GM23338 (cell line): Measurements from ENCODE around the gene ZNF335. TPM values are rescaled to one million over a fixed set of nuclear protein-coding genes. Genes with fewer than 3 reads are reported as not detected.

Experiments
- ATAC-seq: fragments of 200-7000 bp; cut with Tn5 transposase; 3 replicates; pipeline ENCODE4 v1.9.1; 2020
- DNase-seq: peaks from one replicate; pipeline ENCODE4 v3.0.0-alpha.2; 2015; ENCODE audit warnings: low spot score
- H2AFZ ChIP-seq: fragments of 200-600 bp; sonication (generic); 2 replicates; pipeline ENCODE4 v1.8.0; 2016; ENCODE audit warnings: antibody characterized with exemption, mild to moderate bottlenecking, moderate library complexity
- H3F3A ChIP-seq: fragments of 200-600 bp; sonication (generic); replicated peaks from 2 replicates; pipeline ENCODE4 v1.8.0; 2017; ENCODE audit warnings: antibody characterized with exemption, mixed run types, low read depth
- H3K27ac ChIP-seq: fragments of 200-600 bp; sonication (generic); 2 replicates; pipeline ENCODE4 v1.6.1; 2016; ENCODE audit warnings: low read depth
- H3K27me3 ChIP-seq: fragments of 200-600 bp; sonication (generic); 2 replicates; pipeline ENCODE4 v1.8.0; 2016; ENCODE audit warnings: mild to moderate bottlenecking, mixed run types, moderate library complexity; ENCODE audit not compliant: insufficient read depth
- H3K36me3 ChIP-seq: fragments of 200-600 bp; sonication (generic); 2 replicates; pipeline ENCODE4 v1.8.0; 2016; ENCODE audit warnings: mild to moderate bottlenecking; ENCODE audit not compliant: insufficient read depth
- H3K4me1 ChIP-seq: fragments of 200-600 bp; sonication (generic); 2 replicates; pipeline ENCODE4 v1.8.0; 2016; ENCODE audit warnings: mild to moderate bottlenecking, moderate library complexity; ENCODE audit not compliant: insufficient read depth
- H3K4me2 ChIP-seq: fragments of 200-600 bp; sonication (generic); 2 replicates; pipeline ENCODE4 v1.7.1; 2017; ENCODE audit warnings: mixed run types
- H3K4me3 ChIP-seq: fragments of 200-600 bp; sonication (generic); 2 replicates; pipeline ENCODE4 v1.6.1; 2016; ENCODE audit warnings: mixed run types
- H3K79me2 ChIP-seq: fragments of 200-600 bp; sonication (generic); replicated peaks from 2 replicates; pipeline ENCODE4 v1.8.0; 2017; ENCODE audit warnings: mild to moderate bottlenecking; ENCODE audit not compliant: insufficient read depth
- H3K9me2 ChIP-seq: fragments of 200-600 bp; sonication (generic); 2 replicates; pipeline ENCODE4 v1.8.0; 2017; ENCODE audit not compliant: insufficient read depth
- H4K20me1 ChIP-seq: fragments of 200-600 bp; sonication (generic); replicated peaks from 2 replicates; pipeline ENCODE4 v1.8.0; 2017; ENCODE audit warnings: mild to moderate bottlenecking; ENCODE audit not compliant: insufficient read depth
- H3K27ac Mint-ChIP-seq: 2 replicates; pipeline ENCODE4 v1.8.0; 2020; ENCODE audit warnings: inconsistent platforms, mild to moderate bottlenecking, moderate library complexity, mixed read lengths
- H3K27me3 Mint-ChIP-seq: 3 replicates; pipeline ENCODE4 v1.8.0; 2022; ENCODE audit warnings: low read depth, mild to moderate bottlenecking, moderate library complexity, mixed read lengths, inconsistent platforms; ENCODE audit not compliant: insufficient read depth, poor library complexity
- H3K36me3 Mint-ChIP-seq: 3 replicates; pipeline ENCODE4 v1.8.0; 2021; ENCODE audit warnings: low read depth, mild to moderate bottlenecking, inconsistent platforms, moderate library complexity, mixed read lengths
- H3K4me1 Mint-ChIP-seq: 3 replicates; pipeline ENCODE4 v1.8.0; 2020; ENCODE audit warnings: mild to moderate bottlenecking, inconsistent platforms, mixed read lengths
- H3K4me3 Mint-ChIP-seq: 3 replicates; pipeline ENCODE4 v1.8.0; 2021; ENCODE audit warnings: moderate library complexity, mild to moderate bottlenecking, inconsistent platforms, mixed read lengths
- H3K9me3 Mint-ChIP-seq: 3 replicates; pipeline ENCODE4 v1.8.0; 2020; ENCODE audit warnings: moderate library complexity, mild to moderate bottlenecking, inconsistent platforms, mixed read lengths
- CREB1 ChIP-seq: fragments of 250-450 bp; sonication (Bioruptor Pico); IDR thresholded peaks from 2 replicates; pipeline ENCODE4 v1.5.0; 2020; ENCODE audit warnings: low read depth, mild to moderate bottlenecking, moderate library complexity
- ETS1 ChIP-seq: IDR thresholded peaks from 2 replicates; pipeline ENCODE4 v1.6.1; 2016; ENCODE audit warnings: antibody characterized with exemption
- EZH2 ChIP-seq: fragments of 200-600 bp; sonication (generic); IDR thresholded peaks from one replicate; pipeline ENCODE4 v1.8.0; 2017; ENCODE audit warnings: antibody characterized with exemption, mild to moderate bottlenecking, low read depth; ENCODE audit not compliant: unreplicated experiment
- EZH2phosphoT487 ChIP-seq: fragments of 200-600 bp; sonication (generic); IDR thresholded peaks from one replicate; pipeline ENCODE4 v1.8.1; 2018; ENCODE audit warnings: antibody characterized with exemption; ENCODE audit not compliant: unreplicated experiment
- JUNB ChIP-seq: IDR thresholded peaks from one replicate; pipeline ENCODE4 v1.6.1; 2016; ENCODE audit warnings: antibody characterized with exemption; ENCODE audit not compliant: unreplicated experiment
- NANOG ChIP-seq: IDR thresholded peaks from 2 replicates; pipeline ENCODE4 v1.6.1; 2016; ENCODE audit warnings: antibody characterized with exemption, borderline replicate concordance
- POLR2AphosphoS5 ChIP-seq: IDR thresholded peaks from 2 replicates; pipeline ENCODE4 v1.6.1; 2016; ENCODE audit warnings: antibody characterized with exemption, low read depth
- STAT1 ChIP-seq: IDR thresholded peaks from one replicate; pipeline ENCODE4 v1.6.1; 2016; ENCODE audit warnings: antibody characterized with exemption; ENCODE audit not compliant: unreplicated experiment
- ZNF114 ChIP-seq: fragments of 250-450 bp; sonication (Bioruptor Pico); IDR thresholded peaks from 2 replicates; pipeline ENCODE4 v1.5.0; 2020; ENCODE audit warnings: mild to moderate bottlenecking, moderate library complexity
- ZNF331 ChIP-seq: fragments of 250-450 bp; sonication (Bioruptor Pico); IDR thresholded peaks from 2 replicates; pipeline ENCODE4 v1.5.0; 2020; ENCODE audit warnings: low read depth, mild to moderate bottlenecking, moderate library complexity
- polyA plus RNA-seq: library from polyadenylated mRNA; unstranded; fragments of >200 nt; fragmentation: Nextera tagmentation; extraction: Ambion mirVana; gene quantifications from 2 replicates; pipeline ENCODE4 v1.2.1, GENCODE V29; 2016
- total RNA-seq: library from RNA; depleted of rRNA; stranded (reverse); fragments of >200 nt; shearing (Covaris generic); gene quantifications from 2 replicates; pipeline ENCODE4 v1.2.3, GENCODE V29; 2014
- TF ChIP-seq, protein P1 (sequence below): IDR thresholded peaks from one replicate; pipeline ENCODE4 v1.6.1; 2018; ENCODE audit warnings: antibody characterized with exemption; ENCODE audit not compliant: unreplicated experiment
- TF ChIP-seq, protein P2 (sequence below): fragments of 250-450 bp; sonication (Bioruptor Pico); IDR thresholded peaks from 2 replicates; pipeline ENCODE4 v1.5.0; 2020; ENCODE audit warnings: mild to moderate bottlenecking, moderate library complexity
- TF ChIP-seq, protein P3 (sequence below), 2 experiments: fragments of 200-600 bp in 1 of 2; sonication (generic) in 1 of 2; conservative IDR thresholded peaks; 2 replicates each; pipeline versions ENCODE4 v1.5.1 to v1.6.1; 2016 to 2017; ENCODE audit warnings: antibody characterized with exemption in 2 of 2, low read depth in 2 of 2, mild to moderate bottlenecking in 2 of 2, moderate library complexity in 1 of 2

Gene ZNF335
- total and polyA plus RNA-seq, 2 experiments from 2014 or later: 7.4 to 24.2 TPM

DNA sequence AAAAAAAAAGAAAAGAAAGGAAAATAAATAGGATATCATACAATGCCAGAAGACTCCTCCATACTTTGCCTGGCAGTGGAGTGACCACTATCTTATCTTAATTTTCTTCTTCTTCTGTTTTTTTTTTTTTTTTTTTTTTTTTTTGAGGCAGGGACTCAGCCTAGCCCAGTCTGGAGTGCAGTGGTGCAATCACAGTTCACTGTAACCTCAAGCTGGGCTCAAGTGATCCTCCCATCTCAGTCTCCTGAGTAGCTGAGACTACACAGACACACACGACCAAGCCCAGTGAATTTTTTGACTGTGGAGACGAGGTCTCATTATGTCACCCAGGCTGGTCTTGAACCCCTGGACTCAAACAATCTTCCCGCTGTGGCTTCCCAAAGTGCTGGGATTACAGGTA, 19.6 kb upstream of the ZNF335 start:
- Mint-ChIP-seq H3K36me3 (no peaks in the 10 kb centered on the region), H3K4me1 (peaks cover 19% of the 10 kb centered on the region), H3K27me3 (peaks cover 12% of the 10 kb centered on the region), H3K27ac (no peak overlapping the region), H3K9me3 (no peaks in the 10 kb centered on the region; the same call in 2 of the 3 replicates), H3K4me3 (no peak overlapping the region)
- no peaks in the 10 kb centered on the region for H3K27me3 ChIP-seq
- TF ChIP-seq JUNB (no peak), ZNF114 (no peak), ZNF331 (CRISPR knock-in tag) (no peak), ETS1 (no peak), CREB1 (no peak), EZH2 (no peak), POLR2AphosphoS5 (no peak), STAT1 (no peak), NANOG (no peak), EZH2phosphoT487 (no peak)
- TF ChIP-seq, protein P1, sequence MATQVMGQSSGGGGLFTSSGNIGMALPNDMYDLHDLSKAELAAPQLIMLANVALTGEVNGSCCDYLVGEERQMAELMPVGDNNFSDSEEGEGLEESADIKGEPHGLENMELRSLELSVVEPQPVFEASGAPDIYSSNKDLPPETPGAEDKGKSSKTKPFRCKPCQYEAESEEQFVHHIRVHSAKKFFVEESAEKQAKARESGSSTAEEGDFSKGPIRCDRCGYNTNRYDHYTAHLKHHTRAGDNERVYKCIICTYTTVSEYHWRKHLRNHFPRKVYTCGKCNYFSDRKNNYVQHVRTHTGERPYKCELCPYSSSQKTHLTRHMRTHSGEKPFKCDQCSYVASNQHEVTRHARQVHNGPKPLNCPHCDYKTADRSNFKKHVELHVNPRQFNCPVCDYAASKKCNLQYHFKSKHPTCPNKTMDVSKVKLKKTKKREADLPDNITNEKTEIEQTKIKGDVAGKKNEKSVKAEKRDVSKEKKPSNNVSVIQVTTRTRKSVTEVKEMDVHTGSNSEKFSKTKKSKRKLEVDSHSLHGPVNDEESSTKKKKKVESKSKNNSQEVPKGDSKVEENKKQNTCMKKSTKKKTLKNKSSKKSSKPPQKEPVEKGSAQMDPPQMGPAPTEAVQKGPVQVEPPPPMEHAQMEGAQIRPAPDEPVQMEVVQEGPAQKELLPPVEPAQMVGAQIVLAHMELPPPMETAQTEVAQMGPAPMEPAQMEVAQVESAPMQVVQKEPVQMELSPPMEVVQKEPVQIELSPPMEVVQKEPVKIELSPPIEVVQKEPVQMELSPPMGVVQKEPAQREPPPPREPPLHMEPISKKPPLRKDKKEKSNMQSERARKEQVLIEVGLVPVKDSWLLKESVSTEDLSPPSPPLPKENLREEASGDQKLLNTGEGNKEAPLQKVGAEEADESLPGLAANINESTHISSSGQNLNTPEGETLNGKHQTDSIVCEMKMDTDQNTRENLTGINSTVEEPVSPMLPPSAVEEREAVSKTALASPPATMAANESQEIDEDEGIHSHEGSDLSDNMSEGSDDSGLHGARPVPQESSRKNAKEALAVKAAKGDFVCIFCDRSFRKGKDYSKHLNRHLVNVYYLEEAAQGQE: no peak
- TF ChIP-seq, protein P2, sequence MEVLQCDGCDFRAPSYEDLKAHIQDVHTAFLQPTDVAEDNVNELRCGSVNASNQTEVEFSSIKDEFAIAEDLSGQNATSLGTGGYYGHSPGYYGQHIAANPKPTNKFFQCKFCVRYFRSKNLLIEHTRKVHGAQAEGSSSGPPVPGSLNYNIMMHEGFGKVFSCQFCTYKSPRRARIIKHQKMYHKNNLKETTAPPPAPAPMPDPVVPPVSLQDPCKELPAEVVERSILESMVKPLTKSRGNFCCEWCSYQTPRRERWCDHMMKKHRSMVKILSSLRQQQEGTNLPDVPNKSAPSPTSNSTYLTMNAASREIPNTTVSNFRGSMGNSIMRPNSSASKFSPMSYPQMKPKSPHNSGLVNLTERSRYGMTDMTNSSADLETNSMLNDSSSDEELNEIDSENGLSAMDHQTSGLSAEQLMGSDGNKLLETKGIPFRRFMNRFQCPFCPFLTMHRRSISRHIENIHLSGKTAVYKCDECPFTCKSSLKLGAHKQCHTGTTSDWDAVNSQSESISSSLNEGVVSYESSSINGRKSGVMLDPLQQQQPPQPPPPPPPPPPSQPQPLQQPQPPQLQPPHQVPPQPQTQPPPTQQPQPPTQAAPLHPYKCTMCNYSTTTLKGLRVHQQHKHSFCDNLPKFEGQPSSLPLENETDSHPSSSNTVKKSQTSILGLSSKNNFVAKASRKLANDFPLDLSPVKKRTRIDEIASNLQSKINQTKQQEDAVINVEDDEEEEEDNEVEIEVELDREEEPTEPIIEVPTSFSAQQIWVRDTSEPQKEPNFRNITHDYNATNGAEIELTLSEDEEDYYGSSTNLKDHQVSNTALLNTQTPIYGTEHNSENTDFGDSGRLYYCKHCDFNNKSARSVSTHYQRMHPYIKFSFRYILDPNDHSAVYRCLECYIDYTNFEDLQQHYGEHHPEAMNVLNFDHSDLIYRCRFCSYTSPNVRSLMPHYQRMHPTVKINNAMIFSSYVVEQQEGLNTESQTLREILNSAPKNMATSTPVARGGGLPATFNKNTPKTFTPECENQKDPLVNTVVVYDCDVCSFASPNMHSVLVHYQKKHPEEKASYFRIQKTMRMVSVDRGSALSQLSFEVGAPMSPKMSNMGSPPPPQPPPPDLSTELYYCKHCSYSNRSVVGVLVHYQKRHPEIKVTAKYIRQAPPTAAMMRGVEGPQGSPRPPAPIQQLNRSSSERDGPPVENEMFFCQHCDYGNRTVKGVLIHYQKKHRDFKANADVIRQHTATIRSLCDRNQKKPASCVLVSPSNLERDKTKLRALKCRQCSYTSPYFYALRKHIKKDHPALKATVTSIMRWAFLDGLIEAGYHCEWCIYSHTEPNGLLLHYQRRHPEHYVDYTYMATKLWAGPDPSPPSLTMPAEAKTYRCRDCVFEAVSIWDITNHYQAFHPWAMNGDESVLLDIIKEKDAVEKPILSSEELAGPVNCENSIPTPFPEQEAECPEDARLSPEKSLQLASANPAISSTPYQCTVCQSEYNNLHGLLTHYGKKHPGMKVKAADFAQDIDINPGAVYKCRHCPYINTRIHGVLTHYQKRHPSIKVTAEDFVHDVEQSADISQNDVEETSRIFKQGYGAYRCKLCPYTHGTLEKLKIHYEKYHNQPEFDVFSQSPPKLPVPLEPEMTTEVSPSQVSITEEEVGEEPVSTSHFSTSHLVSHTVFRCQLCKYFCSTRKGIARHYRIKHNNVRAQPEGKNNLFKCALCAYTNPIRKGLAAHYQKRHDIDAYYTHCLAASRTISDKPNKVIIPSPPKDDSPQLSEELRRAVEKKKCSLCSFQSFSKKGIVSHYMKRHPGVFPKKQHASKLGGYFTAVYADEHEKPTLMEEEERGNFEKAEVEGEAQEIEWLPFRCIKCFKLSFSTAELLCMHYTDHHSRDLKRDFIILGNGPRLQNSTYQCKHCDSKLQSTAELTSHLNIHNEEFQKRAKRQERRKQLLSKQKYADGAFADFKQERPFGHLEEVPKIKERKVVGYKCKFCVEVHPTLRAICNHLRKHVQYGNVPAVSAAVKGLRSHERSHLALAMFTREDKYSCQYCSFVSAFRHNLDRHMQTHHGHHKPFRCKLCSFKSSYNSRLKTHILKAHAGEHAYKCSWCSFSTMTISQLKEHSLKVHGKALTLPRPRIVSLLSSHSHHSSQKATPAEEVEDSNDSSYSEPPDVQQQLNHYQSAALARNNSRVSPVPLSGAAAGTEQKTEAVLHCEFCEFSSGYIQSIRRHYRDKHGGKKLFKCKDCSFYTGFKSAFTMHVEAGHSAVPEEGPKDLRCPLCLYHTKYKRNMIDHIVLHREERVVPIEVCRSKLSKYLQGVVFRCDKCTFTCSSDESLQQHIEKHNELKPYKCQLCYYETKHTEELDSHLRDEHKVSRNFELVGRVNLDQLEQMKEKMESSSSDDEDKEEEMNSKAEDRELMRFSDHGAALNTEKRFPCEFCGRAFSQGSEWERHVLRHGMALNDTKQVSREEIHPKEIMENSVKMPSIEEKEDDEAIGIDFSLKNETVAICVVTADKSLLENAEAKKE (CRISPR knock-in tag): no peak
- TF ChIP-seq, protein P3, sequence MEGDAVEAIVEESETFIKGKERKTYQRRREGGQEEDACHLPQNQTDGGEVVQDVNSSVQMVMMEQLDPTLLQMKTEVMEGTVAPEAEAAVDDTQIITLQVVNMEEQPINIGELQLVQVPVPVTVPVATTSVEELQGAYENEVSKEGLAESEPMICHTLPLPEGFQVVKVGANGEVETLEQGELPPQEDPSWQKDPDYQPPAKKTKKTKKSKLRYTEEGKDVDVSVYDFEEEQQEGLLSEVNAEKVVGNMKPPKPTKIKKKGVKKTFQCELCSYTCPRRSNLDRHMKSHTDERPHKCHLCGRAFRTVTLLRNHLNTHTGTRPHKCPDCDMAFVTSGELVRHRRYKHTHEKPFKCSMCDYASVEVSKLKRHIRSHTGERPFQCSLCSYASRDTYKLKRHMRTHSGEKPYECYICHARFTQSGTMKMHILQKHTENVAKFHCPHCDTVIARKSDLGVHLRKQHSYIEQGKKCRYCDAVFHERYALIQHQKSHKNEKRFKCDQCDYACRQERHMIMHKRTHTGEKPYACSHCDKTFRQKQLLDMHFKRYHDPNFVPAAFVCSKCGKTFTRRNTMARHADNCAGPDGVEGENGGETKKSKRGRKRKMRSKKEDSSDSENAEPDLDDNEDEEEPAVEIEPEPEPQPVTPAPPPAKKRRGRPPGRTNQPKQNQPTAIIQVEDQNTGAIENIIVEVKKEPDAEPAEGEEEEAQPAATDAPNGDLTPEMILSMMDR (conservative IDR thresholded peaks at IDR 0.05; ENCODE audit: low read depth in 2 of 2): no peak
- peaks cover 6% of the 10 kb centered on the region; the same call in 1 of the 2 replicates for H3F3A ChIP-seq
- H3K9me2 ChIP-seq: no peaks in the 10 kb centered on the region
- no peak overlapping the region for H3K4me3 ChIP-seq
- ATAC-seq: no peak
- peaks cover 12% of the 10 kb centered on the region; the same call in 1 of the 2 replicates for H3K4me1 ChIP-seq
- no peak overlapping the region for H3K4me2 ChIP-seq
- H3K79me2 ChIP-seq: no peaks in the 10 kb centered on the region
- H3K36me3 ChIP-seq: no peaks in the 10 kb centered on the region
- H4K20me1 ChIP-seq: no peaks in the 10 kb centered on the region
- DNase-seq: no peak
- H2AFZ ChIP-seq: no peak overlapping the region
- no peak overlapping the region for H3K27ac ChIP-seq
